NCI-H1105 (cell line): ENCODE data around the gene KCNK18.

ENCODE experiments used
- DNase-seq: peaks from one replicate; lab custom pipeline; 2025; lab: John Stamatoyannopoulos, UW

Gene KCNK18

DNA sequence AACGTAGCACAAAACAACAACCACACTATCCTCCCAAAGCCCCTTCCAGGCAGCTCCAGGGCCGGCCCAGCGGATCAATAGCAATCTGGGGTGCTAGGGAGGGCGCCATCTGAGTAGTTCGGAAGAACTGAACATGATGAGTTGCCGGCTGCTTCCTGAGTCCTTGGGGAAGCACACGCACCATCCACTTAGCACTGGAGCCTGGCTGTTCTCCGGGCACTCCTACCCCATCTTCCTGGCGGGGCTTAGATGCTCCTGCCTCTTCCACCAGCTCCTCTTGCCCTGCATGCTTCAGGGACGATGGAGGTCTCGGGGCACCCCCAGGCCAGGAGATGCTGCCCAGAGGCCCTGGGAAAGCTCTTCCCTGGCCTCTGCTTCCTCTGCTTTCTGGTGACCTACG, at the start of gene KCNK18:
Gene KCNK18, plus strand, starts transcription at position 301 of the 400 bp plus-strand sequence. Its CDS starts 0 bp downstream, at position 301.
- no peak for DNase-seq

DNA sequence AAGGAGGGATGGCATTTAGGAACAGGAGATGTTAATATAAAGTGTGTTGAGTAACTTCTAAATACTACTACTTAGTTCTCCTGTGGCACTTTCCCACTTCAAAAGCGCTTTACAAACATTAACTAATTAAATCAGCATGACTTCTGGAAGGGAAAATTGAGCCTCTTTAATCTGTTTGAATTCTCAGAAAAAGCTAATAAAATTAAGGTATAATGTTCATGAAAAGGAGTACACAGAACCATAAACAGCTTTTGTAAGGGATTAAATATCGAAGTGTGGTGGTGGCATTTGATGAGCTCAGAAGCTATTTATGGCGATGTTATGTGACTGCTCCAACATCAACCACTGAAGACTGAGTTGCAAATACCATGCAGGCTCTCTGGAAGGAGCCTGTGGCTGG, 49.0 kb upstream of the KCNK18 start:
- no peak for DNase-seq

DNA sequence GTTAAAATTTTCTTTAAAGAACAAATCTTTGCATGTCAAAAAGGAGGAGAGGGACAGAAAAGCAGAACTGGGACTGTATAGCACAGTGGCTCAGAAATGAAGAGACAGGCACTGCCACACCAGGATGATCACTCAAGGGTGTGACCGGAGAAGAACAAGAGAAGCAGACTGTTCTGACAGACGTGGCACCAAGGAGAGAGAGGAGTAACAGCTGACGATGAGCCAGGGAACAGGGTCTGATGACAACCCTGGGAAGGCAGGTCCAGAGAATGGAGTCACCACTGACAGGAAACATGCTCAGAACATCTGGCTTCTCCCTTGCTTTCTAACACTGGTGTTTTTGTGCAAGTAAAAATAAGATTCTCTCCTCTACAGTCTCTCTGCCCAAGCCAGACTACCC, 44.6 kb upstream of the KCNK18 start:
- no peak for DNase-seq

- no peak for DNase-seq
These were observed 39.0 kb upstream of the KCNK18 start for GRCh38 chr10:117158297-117158696.

- DNase-seq, result no peak
These were observed 37.9 kb upstream of the KCNK18 start for GRCh38 chr10:117159390-117159789.

GRCh38 chr10:117160567-117160966, 36.7 kb upstream of the KCNK18 start:
- no peak for DNase-seq

DNA sequence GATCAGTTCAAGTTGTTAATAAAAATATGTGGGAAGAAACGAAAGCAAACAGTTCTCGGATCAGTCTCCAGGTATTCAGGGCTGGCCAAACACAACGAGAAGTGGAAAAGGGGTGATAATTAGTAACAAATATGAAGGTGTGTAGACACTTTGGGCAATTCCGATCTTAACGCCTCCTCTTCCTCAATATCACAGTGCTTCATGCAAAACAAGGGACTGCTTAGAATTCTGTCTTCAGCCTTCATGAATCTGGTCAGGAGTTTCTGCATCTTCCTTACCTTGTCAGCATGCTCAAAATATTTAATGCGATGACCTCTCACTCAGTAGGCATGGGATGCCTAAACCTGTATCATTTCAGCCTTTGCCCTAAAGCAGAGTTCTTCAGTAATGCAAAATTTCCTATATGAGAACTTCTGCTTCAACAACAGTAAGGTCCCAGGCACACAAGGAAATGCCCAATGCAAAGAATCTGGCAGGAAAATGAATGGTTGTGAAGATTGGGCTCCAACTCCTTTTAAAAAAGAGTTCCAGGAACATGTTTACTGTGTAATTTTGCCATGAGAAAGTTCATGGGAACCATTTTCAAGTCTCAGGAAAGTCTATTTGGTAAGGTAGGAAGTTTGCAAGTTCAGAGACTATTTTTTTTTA, 35.8 kb upstream of the KCNK18 start:
- no peak for DNase-seq

DNA sequence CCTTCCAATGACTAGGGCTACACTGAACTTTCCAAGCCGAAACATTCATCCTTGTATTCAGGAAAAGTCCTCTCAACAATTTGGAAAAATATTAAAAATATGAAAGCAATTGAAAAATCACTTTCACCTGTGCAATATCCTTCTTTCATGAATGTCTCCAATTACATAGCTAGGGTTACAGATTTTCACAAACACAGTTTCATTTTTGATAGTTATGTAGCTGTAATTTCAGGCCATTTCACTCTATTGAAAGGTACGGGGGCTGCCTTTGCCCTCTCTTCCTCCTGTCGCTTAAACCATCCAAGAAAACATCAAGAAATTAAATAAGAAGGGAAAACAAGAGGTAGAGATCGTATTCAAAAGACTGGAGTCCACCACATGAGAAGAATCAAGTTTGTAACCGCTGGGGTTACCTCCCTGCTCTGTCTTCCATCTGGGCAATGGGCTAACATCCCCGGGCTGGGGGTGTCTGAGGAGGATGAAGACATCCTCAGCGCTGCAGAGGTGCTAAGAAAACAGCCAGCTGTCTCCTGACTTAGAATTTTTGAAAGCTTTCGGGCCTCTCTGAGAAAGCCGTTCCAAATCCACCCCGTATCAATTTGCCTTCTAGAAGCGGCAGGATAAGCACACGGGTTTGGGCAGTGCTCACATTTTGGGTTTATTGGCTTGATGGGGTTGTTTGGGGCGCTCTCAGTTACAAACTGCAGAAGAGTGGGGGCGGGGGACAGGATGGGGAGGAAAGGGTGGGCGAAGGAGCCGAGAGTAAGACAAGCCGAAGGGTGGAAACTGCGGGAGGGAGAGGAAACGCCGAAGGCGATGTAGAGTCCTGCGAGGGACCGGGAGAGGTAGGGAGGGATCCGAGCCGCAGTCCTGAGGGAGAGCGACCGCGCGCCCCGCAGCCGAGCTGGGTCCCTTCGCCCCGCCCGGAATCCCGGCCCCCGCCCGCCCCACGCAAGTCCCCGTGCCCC, 34.9 kb upstream of the KCNK18 start:
- DNase-seq, result no peak

GRCh38 chr10:117163061-117163953, 34.0 kb upstream of the KCNK18 start:
- no peak for DNase-seq

GRCh38 chr10:117163954-117164548, 33.2 kb upstream of the KCNK18 start:
- DNase-seq, result no peak

GRCh38 chr10:117164592-117165537, 32.4 kb upstream of the KCNK18 start:
- DNase-seq, result no peak

DNA sequence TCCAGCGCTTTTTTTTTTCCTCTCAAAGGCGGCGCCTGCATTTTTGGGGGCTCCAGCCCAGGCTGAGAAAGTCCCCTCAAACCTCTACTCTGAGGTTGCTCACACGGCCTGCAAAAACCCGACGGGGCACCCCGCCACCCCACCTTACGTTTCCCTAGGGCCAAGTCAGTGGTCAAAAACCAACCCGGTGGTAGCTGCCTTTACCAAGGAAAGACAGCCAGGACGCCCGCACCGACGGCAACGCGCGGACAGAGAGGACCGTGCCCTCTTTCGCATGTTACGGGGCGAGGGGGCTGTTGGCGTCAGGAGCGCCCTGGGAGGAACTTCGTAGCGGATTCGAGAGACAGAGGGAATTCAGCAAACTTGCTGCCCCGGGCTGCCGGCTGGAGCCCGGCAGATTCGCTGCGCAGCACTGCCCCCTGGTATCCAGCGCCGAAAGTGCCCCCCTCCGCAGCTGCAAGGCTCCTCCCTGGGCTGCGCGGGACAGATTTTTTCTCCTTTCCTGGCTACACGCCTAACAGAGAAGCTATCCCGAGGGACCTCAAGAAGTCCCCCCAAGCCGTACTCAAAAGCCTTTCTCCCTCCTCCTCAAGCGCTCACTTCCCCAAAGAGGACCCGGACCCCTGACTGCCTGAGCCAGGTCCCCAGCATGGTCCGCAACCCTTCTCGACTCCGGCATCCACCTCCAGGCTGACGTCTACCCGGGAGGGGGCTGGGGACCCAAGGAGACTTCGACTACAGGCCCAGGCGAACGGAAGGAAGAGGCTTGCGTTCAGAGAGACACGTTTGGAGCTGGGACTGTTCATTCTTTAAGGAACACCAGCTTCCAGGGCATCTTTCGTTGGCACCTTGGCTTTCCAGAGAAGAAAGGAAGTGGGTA, 31.5 kb upstream of the KCNK18 start:
- DNase-seq, result peak; percentile 16

DNA sequence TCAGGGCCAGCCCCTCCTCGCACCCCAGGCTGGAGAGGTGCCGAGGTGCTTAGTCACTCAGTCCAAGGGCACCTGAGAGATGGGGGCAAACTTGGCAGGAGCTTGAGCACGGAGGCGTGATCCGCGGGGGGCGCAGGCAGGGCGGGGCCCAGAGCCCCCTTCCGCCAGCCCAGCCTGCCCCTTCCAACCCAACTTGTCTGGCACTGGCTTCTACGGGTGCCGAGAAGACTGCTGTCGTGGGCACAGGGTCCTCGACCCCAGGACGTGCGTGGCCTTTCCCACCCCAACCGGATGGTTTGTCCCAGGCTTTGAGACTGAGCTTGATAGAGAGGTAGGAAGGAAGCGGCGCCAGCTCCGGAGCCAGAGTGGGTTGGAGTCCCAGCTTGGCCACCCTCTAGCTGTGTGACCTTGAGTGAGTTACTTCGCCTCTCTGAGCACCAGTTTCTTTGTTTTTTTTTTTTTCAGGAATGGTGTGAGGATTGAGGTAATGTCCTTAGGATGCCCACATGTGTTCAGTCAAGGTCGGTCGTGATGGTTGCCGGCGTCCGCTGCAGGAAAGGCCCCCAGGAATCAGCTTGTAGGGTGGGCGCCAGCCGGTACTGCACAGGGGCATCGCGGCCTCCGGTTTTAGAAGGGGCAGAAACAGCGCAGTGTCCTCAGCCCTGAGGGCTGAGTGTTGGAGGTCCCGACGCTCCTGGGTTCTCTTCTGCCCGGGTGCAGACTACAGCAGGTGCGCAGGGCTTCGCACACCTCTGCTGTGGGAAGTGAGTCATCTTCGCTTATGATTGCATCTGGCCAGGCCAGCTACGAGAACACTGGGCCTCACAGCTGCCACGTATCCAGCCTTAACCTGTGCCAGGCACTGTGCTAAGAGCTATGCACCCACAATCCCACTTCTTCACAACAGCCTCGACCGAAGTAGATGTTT, 30.6 kb upstream of the KCNK18 start:
- DNase-seq, result no peak

DNA sequence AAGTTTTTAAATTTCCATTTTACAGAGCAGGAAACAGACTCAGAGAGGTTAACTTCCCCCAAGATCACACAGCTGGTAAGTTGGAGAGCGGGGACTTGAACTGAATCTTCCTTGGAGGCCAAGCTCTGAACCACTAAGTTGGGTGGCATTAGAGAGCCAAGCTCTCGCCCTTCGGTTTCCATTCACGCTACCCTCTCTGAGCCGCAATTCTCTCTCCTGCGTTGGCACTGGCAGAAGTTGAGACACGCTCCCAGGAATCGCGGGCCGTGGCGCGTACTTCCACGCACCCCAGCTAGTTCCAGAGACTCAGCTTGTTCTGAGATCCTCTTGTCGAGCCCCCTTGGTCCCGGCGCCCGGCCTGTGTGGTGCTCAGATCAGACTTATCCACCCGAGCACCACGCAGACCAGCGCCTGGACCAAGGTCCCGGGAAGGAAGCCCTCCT, 29.9 kb upstream of the KCNK18 start:
- DNase-seq, result no peak

GRCh38 chr10:117167789-117168674, 29.3 kb upstream of the KCNK18 start:
- DNase-seq, result peak; percentile 25

GRCh38 chr10:117168729-117169128, 28.6 kb upstream of the KCNK18 start:
- no peak for DNase-seq

DNA sequence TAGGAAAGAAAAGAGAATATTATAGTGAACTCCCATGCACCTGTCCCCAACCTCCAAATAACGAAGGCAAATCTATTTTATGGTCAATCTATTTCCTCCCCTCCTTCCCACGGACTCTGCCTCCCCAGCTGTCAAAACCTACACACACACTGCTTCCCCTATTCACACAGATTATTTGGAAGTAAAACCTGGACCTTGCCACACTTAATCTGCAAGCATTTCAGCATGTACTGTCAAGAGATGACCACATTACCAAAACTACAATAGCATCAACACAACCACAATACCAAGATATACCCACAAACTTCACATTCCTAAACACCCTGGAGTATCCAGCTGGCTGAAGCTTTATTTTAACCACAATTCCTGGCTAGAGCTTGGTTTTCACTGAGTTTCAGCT, 27.8 kb upstream of the KCNK18 start:
- DNase-seq, result no peak
